Activated naive CD4-positive, alpha-beta T cell treated with anti-CD3 and anti-CD28 coated beads, Interleukin-2, amount 10 ng/mL, durations not matched to agents 7 days and 5 days (primary cell): ENCODE data around the gene FAM90A1.
"Not testable (repeated sequence)": the region's sequence is repeated elsewhere in the genome, so short reads cannot be mapped to it uniquely, and the experiment has no call there.

ENCODE experiments used
- CTCF ChIA-PET: fragments of 350-600 bp; sonication (Branson Sonifier 250); formaldehyde crosslinking; loops from one replicate; lab custom pipeline; 2021; ENCODE audit warnings: antibody characterized with exemption; lab: Charles Lee
- DNase-seq: peaks from one replicate; pipeline ENCODE4 v3.0.0-alpha.2; 2020
- H3K27ac Mint-ChIP-seq: one replicate; pipeline ENCODE4 v1.8.0; 2021; ENCODE audit warnings: mild to moderate bottlenecking, moderate library complexity, mixed read lengths
- H3K27me3 Mint-ChIP-seq: one replicate; pipeline ENCODE4 v1.8.0; 2021; ENCODE audit warnings: mild to moderate bottlenecking, mixed read lengths
- H3K36me3 Mint-ChIP-seq: one replicate; pipeline ENCODE4 v1.8.0; 2021; ENCODE audit warnings: mixed read lengths
- H3K4me1 Mint-ChIP-seq: one replicate; pipeline ENCODE4 v1.8.0; 2021; ENCODE audit warnings: mixed read lengths
- H3K4me3 Mint-ChIP-seq: one replicate; pipeline ENCODE4 v1.8.0; 2021; ENCODE audit warnings: mild to moderate bottlenecking, moderate library complexity, mixed read lengths
- H3K9me3 Mint-ChIP-seq: one replicate; pipeline ENCODE4 v1.8.0; 2021; ENCODE audit warnings: mixed read lengths

FAM90A1 gene, protein sequence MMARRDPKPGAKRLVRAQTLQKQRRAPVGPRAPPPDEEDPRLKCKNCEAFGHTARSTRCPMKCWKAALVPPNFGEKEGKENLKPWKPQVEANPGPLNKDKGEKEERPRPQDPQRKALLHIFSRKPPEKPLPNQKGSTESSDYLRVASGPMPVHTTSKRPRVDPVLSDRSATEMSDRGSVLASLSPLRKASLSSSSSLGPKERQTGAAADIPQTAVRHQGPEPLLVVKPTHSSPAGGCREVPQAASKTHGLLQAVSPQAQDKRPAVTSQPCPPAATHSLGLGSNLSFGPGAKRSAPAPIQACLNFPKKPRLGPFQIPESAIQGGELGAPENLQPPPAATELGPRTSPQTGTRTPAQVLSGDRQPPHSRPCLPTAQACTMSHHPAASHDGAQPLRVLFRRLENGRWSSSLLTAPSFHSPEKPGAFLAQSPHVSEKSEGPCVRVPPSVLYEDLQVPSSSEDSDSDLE

GRCh38 chr12:8226992-8227731, at the start of gene FAM90A1:
Gene FAM90A1, minus strand, starts transcription at chr12:8227618. Its CDS starts 2,786 bp downstream, at chr12:8224832.
- CTCF ChIA-PET, result interaction anchor here (1.3 kb wide), 1 partner anchor 118 kb away, joined by 4 read pairs; no protein-coding TSS in a partner anchor
- H3K9me3 Mint-ChIP-seq, H3K36me3 Mint-ChIP-seq, H3K27me3 Mint-ChIP-seq: not testable (repeated sequence)
- peak; percentile 42 for DNase-seq
- peak within 1 kb of the TSS; percentile 68 for H3K27ac Mint-ChIP-seq
- H3K4me1 Mint-ChIP-seq, result peaks cover 22% of the 10 kb centered on the region
- peak within 1 kb of the TSS; percentile 58 for H3K4me3 Mint-ChIP-seq

DNA sequence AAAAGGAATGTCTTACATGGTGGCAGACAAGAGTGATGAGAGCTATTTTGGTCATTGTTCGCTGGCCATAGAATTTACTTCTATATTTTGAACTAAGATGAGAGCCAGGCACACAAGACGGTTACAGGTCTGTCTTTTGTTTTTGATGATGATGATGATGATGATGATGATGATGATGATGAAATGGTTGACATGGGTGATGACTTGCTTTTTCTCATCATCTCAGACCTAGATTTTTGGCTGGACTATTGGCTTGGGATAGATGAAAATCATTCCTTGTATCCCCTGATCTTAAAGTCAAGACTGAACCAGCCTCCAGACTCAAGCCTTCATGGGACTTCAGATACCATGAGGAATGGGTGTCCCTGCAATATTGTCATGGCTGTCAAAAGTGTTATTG, 49.0 kb upstream of the FAM90A1 start:
- H3K4me3 Mint-ChIP-seq, H3K27ac Mint-ChIP-seq, CTCF ChIA-PET, H3K36me3 Mint-ChIP-seq, H3K27me3 Mint-ChIP-seq, H3K4me1 Mint-ChIP-seq, DNase-seq, H3K9me3 Mint-ChIP-seq: not testable (repeated sequence)

DNA sequence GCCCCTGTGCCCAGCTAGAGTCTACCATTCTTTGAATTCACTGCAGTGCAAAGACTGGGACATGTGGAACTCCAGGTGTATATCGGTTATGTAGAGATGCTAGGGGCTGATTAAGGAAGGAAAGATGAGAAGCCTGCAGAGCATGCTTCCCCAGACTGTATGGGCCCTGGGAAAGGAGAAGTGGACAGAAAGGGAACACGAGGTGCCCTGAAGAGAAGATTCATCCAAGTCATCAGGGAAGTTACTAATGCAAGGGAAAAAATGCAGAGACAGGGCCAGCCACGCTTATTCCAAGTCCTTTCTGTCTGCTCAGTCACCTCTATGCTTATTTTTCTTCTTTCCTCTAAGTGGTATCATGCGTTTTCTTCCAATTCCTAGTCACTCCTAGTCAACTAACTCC, 39.3 kb upstream of the FAM90A1 start:
- H3K9me3 Mint-ChIP-seq, H3K27ac Mint-ChIP-seq, H3K36me3 Mint-ChIP-seq, H3K4me3 Mint-ChIP-seq, DNase-seq, H3K4me1 Mint-ChIP-seq, CTCF ChIA-PET: not testable (repeated sequence)
- H3K27me3 Mint-ChIP-seq, result peaks cover 18% of the 10 kb centered on the region

- H3K9me3 Mint-ChIP-seq, H3K4me3 Mint-ChIP-seq, H3K36me3 Mint-ChIP-seq, CTCF ChIA-PET, H3K27ac Mint-ChIP-seq, H3K4me1 Mint-ChIP-seq, DNase-seq: not testable (repeated sequence)
- H3K27me3 Mint-ChIP-seq, result peaks cover 35% of the 10 kb centered on the region
Measured at GRCh38 chr12:8264236-8264635, 36.8 kb upstream of the FAM90A1 start.

DNA sequence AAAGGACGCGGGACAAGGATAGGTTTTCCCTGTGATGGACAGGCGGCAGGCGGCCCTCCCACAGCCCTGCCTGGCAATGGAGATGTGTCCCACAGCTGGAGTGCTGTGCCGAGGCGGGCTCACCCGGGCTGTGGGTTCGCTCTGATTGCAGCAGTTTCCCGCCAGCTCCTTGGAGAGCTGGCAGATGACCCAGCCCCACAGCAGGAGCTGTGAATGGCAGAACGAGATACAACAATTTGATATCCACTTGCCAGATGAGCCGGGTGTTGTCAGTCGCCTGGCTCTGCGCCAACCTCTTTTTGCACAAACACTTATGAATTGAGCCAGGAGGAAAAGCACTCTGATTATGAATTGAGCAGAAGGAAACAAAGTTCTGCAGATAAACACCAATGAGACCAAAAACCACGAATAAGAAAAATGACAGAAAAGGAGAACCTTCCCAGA, 33.7 kb upstream of the FAM90A1 start:
- H3K4me1 Mint-ChIP-seq, H3K4me3 Mint-ChIP-seq, H3K27ac Mint-ChIP-seq, H3K36me3 Mint-ChIP-seq, H3K9me3 Mint-ChIP-seq, DNase-seq, CTCF ChIA-PET: not testable (repeated sequence)
- H3K27me3 Mint-ChIP-seq, result peaks cover 33% of the 10 kb centered on the region

- DNase-seq, CTCF ChIA-PET, H3K9me3 Mint-ChIP-seq, H3K4me1 Mint-ChIP-seq, H3K4me3 Mint-ChIP-seq, H3K27ac Mint-ChIP-seq, H3K36me3 Mint-ChIP-seq: not testable (repeated sequence)
- peaks cover 16% of the 10 kb centered on the region for H3K27me3 Mint-ChIP-seq
Measured at GRCh38 chr12:8256356-8256755, 28.9 kb upstream of the FAM90A1 start.

GRCh38 chr12:8254705-8255104, 27.3 kb upstream of the FAM90A1 start:
- CTCF ChIA-PET, H3K4me1 Mint-ChIP-seq, H3K27me3 Mint-ChIP-seq, H3K4me3 Mint-ChIP-seq, DNase-seq, H3K9me3 Mint-ChIP-seq, H3K36me3 Mint-ChIP-seq, H3K27ac Mint-ChIP-seq: not testable (repeated sequence)

DNA sequence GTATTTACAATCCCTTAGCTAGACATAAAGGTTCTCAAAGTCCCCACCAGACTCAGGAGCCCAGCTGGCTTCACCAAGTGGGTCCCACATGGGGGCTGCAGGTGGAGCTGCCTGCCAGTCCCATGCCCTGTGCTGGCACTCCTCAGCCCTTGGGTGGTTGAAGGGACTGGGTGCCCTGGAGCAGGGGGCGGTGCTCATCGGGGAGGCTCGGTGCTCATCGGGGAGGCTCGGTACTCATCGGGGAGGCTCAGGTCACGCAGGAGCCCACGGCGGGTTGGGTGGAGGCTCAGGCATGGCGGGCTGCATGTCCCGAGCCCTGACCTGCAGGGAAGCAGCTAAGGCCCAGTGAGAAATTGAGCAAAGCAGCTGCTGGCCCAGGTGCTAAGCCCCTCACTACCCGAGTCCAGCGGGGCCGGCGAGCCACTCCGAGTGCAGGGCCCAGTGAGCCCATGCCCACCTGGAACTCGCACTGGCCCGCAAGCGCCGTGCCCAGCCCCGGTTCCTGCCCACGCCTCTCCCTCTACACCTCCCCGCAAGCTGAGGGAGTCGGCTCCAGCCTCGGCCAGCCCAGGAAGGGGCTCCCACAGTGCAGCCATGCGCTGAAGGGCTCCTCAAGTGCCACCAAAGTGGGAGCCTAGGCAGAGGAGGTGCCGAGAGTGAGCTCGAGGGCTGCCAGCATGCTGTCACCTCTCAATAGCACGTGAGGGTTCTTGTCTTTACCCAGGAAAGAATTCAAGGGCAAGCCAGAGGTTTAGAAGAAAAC, 24.8 kb upstream of the FAM90A1 start:
- DNase-seq, CTCF ChIA-PET, H3K36me3 Mint-ChIP-seq, H3K9me3 Mint-ChIP-seq, H3K27me3 Mint-ChIP-seq, H3K4me3 Mint-ChIP-seq, H3K27ac Mint-ChIP-seq, H3K4me1 Mint-ChIP-seq: not testable (repeated sequence)

- H3K27ac Mint-ChIP-seq, H3K4me1 Mint-ChIP-seq, H3K4me3 Mint-ChIP-seq, H3K9me3 Mint-ChIP-seq, CTCF ChIA-PET, H3K27me3 Mint-ChIP-seq, H3K36me3 Mint-ChIP-seq, DNase-seq: not testable (repeated sequence)
Measured at GRCh38 chr12:8251616-8252015, 24.2 kb upstream of the FAM90A1 start.

DNA sequence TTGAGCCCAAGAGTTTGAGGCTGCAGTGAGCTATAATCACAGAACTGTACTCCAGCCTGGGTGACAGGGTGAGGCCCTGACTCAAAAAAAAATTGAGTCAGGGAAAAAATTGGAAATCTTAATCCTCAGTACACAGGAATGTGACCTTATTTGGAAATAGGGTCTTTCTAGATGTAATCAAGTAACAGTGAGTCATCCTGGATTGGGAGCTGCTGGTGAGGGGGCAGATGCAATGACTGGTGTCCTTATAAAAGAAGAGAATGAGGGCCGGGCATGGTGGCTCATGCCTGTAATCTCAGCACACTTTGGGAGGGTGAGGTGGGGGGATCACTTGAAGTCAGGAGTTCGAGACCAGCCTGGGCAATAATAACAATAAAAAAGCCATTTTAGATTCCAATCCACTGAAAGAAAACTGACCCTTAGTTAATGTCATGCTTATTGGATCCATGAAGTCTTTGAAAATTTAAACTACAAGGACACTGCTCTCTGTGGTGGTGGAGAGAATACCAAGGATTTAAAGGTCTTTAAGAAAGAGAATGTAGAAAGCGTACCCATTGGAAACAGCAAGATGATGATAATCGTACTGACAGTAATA, 19.6 kb upstream of the FAM90A1 start:
- H3K27ac Mint-ChIP-seq, H3K9me3 Mint-ChIP-seq, H3K4me1 Mint-ChIP-seq, H3K36me3 Mint-ChIP-seq, CTCF ChIA-PET, DNase-seq, H3K4me3 Mint-ChIP-seq: not testable (repeated sequence)
- peaks cover 23% of the 10 kb centered on the region for H3K27me3 Mint-ChIP-seq

DNA sequence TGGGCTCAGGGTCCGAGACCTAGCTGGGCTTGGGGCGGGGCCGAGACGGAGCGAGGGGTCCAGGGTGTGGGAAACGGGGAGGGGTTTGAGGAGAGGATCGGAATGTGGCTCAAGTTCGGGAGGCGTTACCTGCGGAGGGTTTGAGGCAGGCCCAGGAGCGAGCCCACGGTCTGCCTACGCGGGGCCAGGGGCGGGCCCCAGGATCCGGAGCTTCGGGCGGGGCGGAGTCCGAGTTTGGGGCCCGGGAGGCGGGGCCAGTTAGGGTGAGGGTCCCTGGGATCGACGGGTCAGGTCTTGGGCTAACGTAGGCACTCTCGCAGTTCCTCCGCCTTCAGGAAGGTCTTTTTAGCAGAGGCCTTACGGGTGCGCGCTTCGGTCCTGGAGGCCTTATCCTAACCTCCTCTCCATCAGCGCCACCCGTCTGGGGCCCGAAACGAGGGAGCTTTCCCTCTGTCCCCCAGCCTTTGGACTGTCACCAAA, 16.3 kb upstream of the FAM90A1 start:
- H3K9me3 Mint-ChIP-seq, CTCF ChIA-PET, H3K36me3 Mint-ChIP-seq: not testable (repeated sequence)
- Mint-ChIP-seq H3K27ac (peak overlapping the region; percentile 98), H3K4me3 (peak overlapping the region; percentile 91), H3K27me3 (peaks cover 23% of the 10 kb centered on the region), H3K4me1 (peaks cover 21% of the 10 kb centered on the region)
- DNase-seq, result peak; percentile 82

GRCh38 chr12:8242880-8243681, 15.7 kb upstream of the FAM90A1 start:
- Mint-ChIP-seq H3K4me1 (peaks cover 21% of the 10 kb centered on the region), H3K27me3 (peaks cover 23% of the 10 kb centered on the region), H3K27ac (peak overlapping the region; percentile 98), H3K4me3 (peak overlapping the region; percentile 91)
- H3K9me3 Mint-ChIP-seq, H3K36me3 Mint-ChIP-seq, CTCF ChIA-PET: not testable (repeated sequence)
- DNase-seq, result peak; percentile 99

DNA sequence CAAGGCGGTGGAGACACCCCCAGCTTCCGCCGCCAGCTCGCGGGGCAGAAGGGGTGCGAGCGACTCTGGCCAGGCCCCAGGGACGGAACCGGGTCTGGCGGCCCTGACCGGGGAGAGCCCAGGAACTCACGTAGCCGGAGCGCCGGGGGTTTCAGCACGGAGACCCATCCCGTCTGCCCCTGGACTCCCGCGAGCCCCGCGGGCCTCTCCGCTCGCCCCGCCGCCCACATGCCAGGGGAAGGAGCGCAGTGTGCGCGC, 15.1 kb upstream of the FAM90A1 start:
- Mint-ChIP-seq H3K4me1 (peaks cover 21% of the 10 kb centered on the region), H3K4me3 (peak overlapping the region; percentile 91), H3K27me3 (peaks cover 23% of the 10 kb centered on the region), H3K27ac (peak overlapping the region; percentile 76)
- CTCF ChIA-PET, H3K9me3 Mint-ChIP-seq, H3K36me3 Mint-ChIP-seq, DNase-seq: not testable (repeated sequence)
